ENCODE results near the gene MYO9A.

The MYO9A gene

DNA sequence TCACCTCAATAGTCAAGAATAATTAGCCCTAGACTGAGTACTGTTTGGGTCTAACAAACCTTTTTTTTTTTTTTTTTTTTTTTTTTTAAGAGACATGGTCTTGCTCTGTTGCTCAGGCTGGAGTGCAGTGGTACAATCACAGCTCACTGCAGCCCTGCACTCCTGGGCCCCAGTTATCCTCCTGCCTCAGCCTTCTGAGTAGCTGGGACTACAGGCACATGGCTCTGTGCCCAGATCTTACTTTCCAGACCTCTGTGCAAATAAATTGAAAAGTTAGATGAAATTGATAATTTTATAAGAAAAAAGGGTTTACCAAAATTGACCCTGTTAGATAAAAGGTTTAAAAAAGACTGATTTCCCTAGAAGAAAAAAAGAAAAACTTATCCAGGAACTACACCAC, 228.6 kb downstream of the MYO9A start:
- H3K79me2 ChIP-seq (ENCODE audit: control insufficient read depth, insufficient read depth, low read length), result no peaks in the 10 kb centered on the region
- H3K4me1 ChIP-seq (ENCODE audit: control insufficient read depth, low read depth, low read length), result no peaks in the 10 kb centered on the region
- H2BK120ac ChIP-seq (ENCODE audit: low read depth, low read length), result no peak overlapping the region
- H3K4ac ChIP-seq (ENCODE audit: low read depth, low read length), result no peak overlapping the region
- no peak overlapping the region for H2AK5ac ChIP-seq (ENCODE audit: low read length)
- no peaks in the 10 kb centered on the region for H3K36me3 ChIP-seq (ENCODE audit: control insufficient read depth, insufficient read depth, low read length)
- no peak overlapping the region for H2BK5ac ChIP-seq (ENCODE audit: low read length)
- no peak overlapping the region for H3K4me3 ChIP-seq (ENCODE audit: low read length)
- H3K9ac ChIP-seq (ENCODE audit: low read length), result no peak overlapping the region
- H3K4me2 ChIP-seq (ENCODE audit: low read length), result no peak overlapping the region
- H2BK15ac ChIP-seq (replicated peaks; ENCODE audit: low read depth), result no peak overlapping the region
- H4K5ac ChIP-seq (ENCODE audit: low read length), result no peak overlapping the region
- no peak overlapping the region for H4K8ac ChIP-seq (ENCODE audit: low read depth, low read length)
- H3K23ac ChIP-seq (ENCODE audit: low read length), result no peak overlapping the region
- no peak overlapping the region for H3K27ac ChIP-seq (ENCODE audit: low read depth, low read length)
- no peaks in the 10 kb centered on the region for H3K27me3 ChIP-seq (ENCODE audit: insufficient read depth, low read length, poor library complexity)
- no peaks in the 10 kb centered on the region for H3K79me1 ChIP-seq (ENCODE audit: low read length)
- H3K18ac ChIP-seq (ENCODE audit: low read length), result no peak overlapping the region
- DNase-seq, result no peak
- no peak overlapping the region for H3K56ac ChIP-seq (ENCODE audit: low read length)

DNA sequence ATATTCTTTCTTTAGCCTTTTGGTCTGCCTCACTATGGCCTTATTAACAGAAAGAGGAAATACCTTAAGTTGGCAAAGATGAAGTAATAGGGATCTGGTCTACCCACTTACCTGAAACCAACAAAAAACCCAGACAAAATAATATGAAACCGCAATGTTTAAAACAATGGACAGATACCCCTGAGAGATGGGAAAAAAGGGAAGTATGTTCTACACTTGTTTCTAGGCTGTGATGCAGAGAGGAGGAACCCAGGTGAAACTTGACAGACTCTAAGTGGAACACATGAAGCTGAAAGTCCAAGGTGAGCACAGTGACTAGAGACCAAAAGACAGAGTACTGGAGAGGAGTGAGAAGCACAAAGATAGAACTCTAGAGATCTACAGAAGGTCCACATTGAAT, 229.2 kb downstream of the MYO9A start:
- no peak overlapping the region for H3K4ac ChIP-seq (ENCODE audit: low read depth, low read length)
- no peak overlapping the region for H3K23ac ChIP-seq (ENCODE audit: low read length)
- no peaks in the 10 kb centered on the region for H3K36me3 ChIP-seq (ENCODE audit: control insufficient read depth, insufficient read depth, low read length)
- H2BK15ac ChIP-seq (replicated peaks; ENCODE audit: low read depth), result no peak overlapping the region
- H3K9ac ChIP-seq (ENCODE audit: low read length), result no peak overlapping the region
- no peak overlapping the region for H4K5ac ChIP-seq (ENCODE audit: low read length)
- no peak overlapping the region for H4K8ac ChIP-seq (ENCODE audit: low read depth, low read length)
- no peak for DNase-seq
- no peak overlapping the region for H3K4me3 ChIP-seq (ENCODE audit: low read length)
- no peaks in the 10 kb centered on the region for H3K27me3 ChIP-seq (ENCODE audit: insufficient read depth, low read length, poor library complexity)
- no peak overlapping the region for H2BK5ac ChIP-seq (ENCODE audit: low read length)
- no peaks in the 10 kb centered on the region for H3K79me1 ChIP-seq (ENCODE audit: low read length)
- H3K56ac ChIP-seq (ENCODE audit: low read length), result no peak overlapping the region
- H3K4me1 ChIP-seq (ENCODE audit: control insufficient read depth, low read depth, low read length), result no peaks in the 10 kb centered on the region
- H2BK120ac ChIP-seq (ENCODE audit: low read depth, low read length), result no peak overlapping the region
- H3K79me2 ChIP-seq (ENCODE audit: control insufficient read depth, insufficient read depth, low read length), result no peaks in the 10 kb centered on the region
- no peak overlapping the region for H3K4me2 ChIP-seq (ENCODE audit: low read length)
- H3K18ac ChIP-seq (ENCODE audit: low read length), result no peak overlapping the region
- H3K27ac ChIP-seq (ENCODE audit: low read depth, low read length), result no peak overlapping the region
- H2AK5ac ChIP-seq (ENCODE audit: low read length), result no peak overlapping the region
- WGBS (ENCODE audit: extremely low coverage, insufficient coverage, low lambda C conversion rate), result no CpG with 5 or more reads among the region's 1 CpG

DNA sequence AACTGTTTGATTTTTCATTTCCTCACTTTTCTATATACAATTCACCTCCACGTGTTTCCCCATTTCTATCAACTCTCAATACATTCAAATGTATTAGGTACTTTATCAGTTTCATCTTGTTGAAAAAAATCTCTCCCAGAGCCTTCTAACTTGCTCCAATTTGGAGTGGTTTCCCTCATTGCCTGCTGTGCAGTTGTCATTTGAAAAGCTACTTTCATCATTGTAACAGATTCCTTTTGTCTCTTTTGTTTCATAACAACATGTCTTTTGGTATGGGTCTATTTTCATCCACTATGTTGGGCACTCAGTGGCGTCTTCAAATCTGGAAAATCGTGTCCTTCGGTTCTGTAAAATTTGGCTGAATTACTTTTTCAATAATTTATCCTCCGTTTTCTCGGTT, 232.6 kb downstream of the MYO9A start:
- Histone ChIP-seq H3K4me3 (ENCODE audit: low read length) (no peak overlapping the region), H3K4me2 (ENCODE audit: low read length) (no peak overlapping the region), H4K5ac (ENCODE audit: low read length) (no peak overlapping the region), H3K27me3 (ENCODE audit: insufficient read depth, low read length, poor library complexity) (no peaks in the 10 kb centered on the region), H3K23ac (ENCODE audit: low read length) (no peak overlapping the region), H2BK15ac (replicated peaks; ENCODE audit: low read depth) (no peak overlapping the region), H3K79me2 (ENCODE audit: control insufficient read depth, insufficient read depth, low read length) (no peaks in the 10 kb centered on the region), H3K36me3 (ENCODE audit: control insufficient read depth, insufficient read depth, low read length) (no peaks in the 10 kb centered on the region), H3K4me1 (ENCODE audit: control insufficient read depth, low read depth, low read length) (no peaks in the 10 kb centered on the region), H2AK5ac (ENCODE audit: low read length) (no peak overlapping the region), H3K79me1 (ENCODE audit: low read length) (no peaks in the 10 kb centered on the region), H3K9ac (ENCODE audit: low read length) (no peak overlapping the region), H3K56ac (ENCODE audit: low read length) (no peak overlapping the region), H4K8ac (ENCODE audit: low read depth, low read length) (no peak overlapping the region), H2BK5ac (ENCODE audit: low read length) (no peak overlapping the region), H2BK120ac (ENCODE audit: low read depth, low read length) (no peak overlapping the region), H3K4ac (ENCODE audit: low read depth, low read length) (no peak overlapping the region), H3K27ac (ENCODE audit: low read depth, low read length) (no peak overlapping the region), H3K18ac (ENCODE audit: low read length) (no peak overlapping the region)
- DNase-seq, result no peak
- WGBS (ENCODE audit: extremely low coverage, insufficient coverage, low lambda C conversion rate), result 100% methylated on average over 1 of the region's 6 CpGs

DNA sequence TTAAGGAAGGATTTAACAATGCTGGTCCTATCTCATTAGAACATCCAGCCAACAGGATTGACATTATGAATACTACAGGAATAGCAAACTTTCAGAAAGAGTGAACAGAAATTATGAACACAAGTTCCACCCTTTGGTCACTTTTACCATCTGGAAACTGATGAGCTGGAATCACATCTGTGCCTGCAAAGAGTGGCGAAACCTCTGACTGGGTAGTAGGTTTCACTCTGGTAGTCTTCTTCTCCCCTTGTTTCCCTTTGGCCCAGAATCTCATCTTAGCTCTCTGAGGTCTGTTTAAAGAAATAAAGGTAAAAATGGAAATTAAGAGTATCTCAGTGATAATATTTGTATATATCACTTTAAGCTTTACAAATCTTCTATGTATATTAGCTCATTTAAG, 234.5 kb downstream of the MYO9A start:
- no peak overlapping the region for H3K9ac ChIP-seq (ENCODE audit: low read length)
- no peak overlapping the region for H3K4me2 ChIP-seq (ENCODE audit: low read length)
- H3K4me1 ChIP-seq (ENCODE audit: control insufficient read depth, low read depth, low read length), result no peaks in the 10 kb centered on the region
- H2BK5ac ChIP-seq (ENCODE audit: low read length), result no peak overlapping the region
- no peak overlapping the region for H2AK5ac ChIP-seq (ENCODE audit: low read length)
- no peak overlapping the region for H4K5ac ChIP-seq (ENCODE audit: low read length)
- H2BK15ac ChIP-seq (replicated peaks; ENCODE audit: low read depth), result no peak overlapping the region
- H3K36me3 ChIP-seq (ENCODE audit: control insufficient read depth, insufficient read depth, low read length), result no peaks in the 10 kb centered on the region
- H3K56ac ChIP-seq (ENCODE audit: low read length), result no peak overlapping the region
- no peak overlapping the region for H3K4ac ChIP-seq (ENCODE audit: low read depth, low read length)
- H3K23ac ChIP-seq (ENCODE audit: low read length), result no peak overlapping the region
- no peak for DNase-seq
- WGBS (ENCODE audit: extremely low coverage, insufficient coverage, low lambda C conversion rate), result no CpG with 5 or more reads among the region's 1 CpG
- H3K27me3 ChIP-seq (ENCODE audit: insufficient read depth, low read length, poor library complexity), result no peaks in the 10 kb centered on the region
- H3K79me2 ChIP-seq (ENCODE audit: control insufficient read depth, insufficient read depth, low read length), result no peaks in the 10 kb centered on the region
- no peak overlapping the region for H3K18ac ChIP-seq (ENCODE audit: low read length)
- no peak overlapping the region for H3K27ac ChIP-seq (ENCODE audit: low read depth, low read length)
- H2BK120ac ChIP-seq (ENCODE audit: low read depth, low read length), result no peak overlapping the region
- H4K8ac ChIP-seq (ENCODE audit: low read depth, low read length), result no peak overlapping the region
- no peaks in the 10 kb centered on the region for H3K79me1 ChIP-seq (ENCODE audit: low read length)
- H3K4me3 ChIP-seq (ENCODE audit: low read length), result no peak overlapping the region

DNA sequence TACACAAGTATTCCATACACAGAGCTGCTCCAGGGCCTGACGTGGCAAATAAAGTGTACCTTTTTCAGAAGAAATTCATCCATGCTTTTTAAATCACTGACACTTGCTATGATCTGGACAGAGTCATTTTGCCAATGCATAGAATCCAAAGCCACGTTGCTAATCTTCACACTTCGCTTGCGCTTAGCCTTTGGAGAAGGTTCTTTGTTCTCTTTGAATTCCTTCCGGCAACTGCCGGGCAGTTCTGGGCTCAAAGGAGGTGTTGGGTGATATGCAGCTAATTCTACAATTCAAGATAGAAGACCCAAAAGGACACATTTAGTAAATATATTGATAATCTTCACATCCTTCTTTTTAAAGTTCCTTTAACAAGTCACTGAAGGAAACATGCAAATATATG, 237.7 kb downstream of the MYO9A start:
- H2BK5ac ChIP-seq (ENCODE audit: low read length), result no peak overlapping the region
- no peak overlapping the region for H3K18ac ChIP-seq (ENCODE audit: low read length)
- H3K9ac ChIP-seq (ENCODE audit: low read length), result no peak overlapping the region
- H2BK120ac ChIP-seq (ENCODE audit: low read depth, low read length), result no peak overlapping the region
- H2BK15ac ChIP-seq (replicated peaks; ENCODE audit: low read depth), result no peak overlapping the region
- no peaks in the 10 kb centered on the region for H3K79me2 ChIP-seq (ENCODE audit: control insufficient read depth, insufficient read depth, low read length)
- no peak overlapping the region for H2AK5ac ChIP-seq (ENCODE audit: low read length)
- no peak overlapping the region for H3K56ac ChIP-seq (ENCODE audit: low read length)
- peak; percentile 13 for DNase-seq
- no CpG with 5 or more reads among the region's 6 CpGs for WGBS (ENCODE audit: extremely low coverage, insufficient coverage, low lambda C conversion rate)
- H3K4ac ChIP-seq (ENCODE audit: low read depth, low read length), result no peak overlapping the region
- no peaks in the 10 kb centered on the region for H3K4me1 ChIP-seq (ENCODE audit: control insufficient read depth, low read depth, low read length)
- no peaks in the 10 kb centered on the region for H3K79me1 ChIP-seq (ENCODE audit: low read length)
- H3K23ac ChIP-seq (ENCODE audit: low read length), result no peak overlapping the region
- H4K8ac ChIP-seq (ENCODE audit: low read depth, low read length), result no peak overlapping the region
- no peak overlapping the region for H3K27ac ChIP-seq (ENCODE audit: low read depth, low read length)
- no peaks in the 10 kb centered on the region for H3K36me3 ChIP-seq (ENCODE audit: control insufficient read depth, insufficient read depth, low read length)
- no peaks in the 10 kb centered on the region for H3K27me3 ChIP-seq (ENCODE audit: insufficient read depth, low read length, poor library complexity)
- H3K4me2 ChIP-seq (ENCODE audit: low read length), result no peak overlapping the region
- no peak overlapping the region for H4K5ac ChIP-seq (ENCODE audit: low read length)
- no peak overlapping the region for H3K4me3 ChIP-seq (ENCODE audit: low read length)

DNA sequence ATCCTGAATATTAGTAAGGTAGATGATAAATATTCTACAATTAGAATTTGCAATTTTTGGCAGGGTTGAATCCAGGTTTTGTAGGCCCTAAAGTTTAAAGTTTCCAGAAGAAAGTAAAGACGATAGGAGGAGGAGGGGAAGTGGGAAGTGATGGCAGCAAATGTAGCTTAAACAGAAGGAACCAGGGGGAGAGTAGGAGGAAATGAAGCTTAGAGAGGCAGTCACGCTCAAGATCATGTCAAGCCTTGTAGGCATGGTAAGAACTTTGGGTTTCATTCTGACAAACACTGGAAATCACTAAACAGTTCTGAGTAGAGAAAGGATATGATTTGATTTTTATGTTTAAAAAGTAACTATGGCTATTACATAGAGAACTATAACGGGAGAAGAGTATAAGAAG, 243.7 kb downstream of the MYO9A start:
- 100% methylated on average over 1 of the region's 3 CpGs for WGBS (ENCODE audit: extremely low coverage, insufficient coverage, low lambda C conversion rate)
- no peaks in the 10 kb centered on the region for H3K79me2 ChIP-seq (ENCODE audit: control insufficient read depth, insufficient read depth, low read length)

More for the DNA sequence above, 243.7 kb downstream of the MYO9A start:
- Histone ChIP-seq H3K56ac (ENCODE audit: low read length) (no peak overlapping the region), H3K36me3 (ENCODE audit: control insufficient read depth, insufficient read depth, low read length) (no peaks in the 10 kb centered on the region), H4K5ac (ENCODE audit: low read length) (no peak overlapping the region), H3K79me1 (ENCODE audit: low read length) (no peaks in the 10 kb centered on the region), H3K9ac (ENCODE audit: low read length) (no peak overlapping the region), H2AK5ac (ENCODE audit: low read length) (no peak overlapping the region), H3K4me3 (ENCODE audit: low read length) (no peak overlapping the region), H2BK5ac (ENCODE audit: low read length) (no peak overlapping the region), H3K23ac (ENCODE audit: low read length) (no peak overlapping the region), H3K4me2 (ENCODE audit: low read length) (no peak overlapping the region), H3K4me1 (ENCODE audit: control insufficient read depth, low read depth, low read length) (no peaks in the 10 kb centered on the region), H3K27me3 (ENCODE audit: insufficient read depth, low read length, poor library complexity) (no peaks in the 10 kb centered on the region), H4K8ac (ENCODE audit: low read depth, low read length) (no peak overlapping the region), H2BK120ac (ENCODE audit: low read depth, low read length) (no peak overlapping the region), H3K18ac (ENCODE audit: low read length) (no peak overlapping the region), H3K27ac (ENCODE audit: low read depth, low read length) (no peak overlapping the region), H3K4ac (ENCODE audit: low read depth, low read length) (no peak overlapping the region), H2BK15ac (replicated peaks; ENCODE audit: low read depth) (no peak overlapping the region)
- DNase-seq, result no peak

Data from mesendoderm (in vitro differentiated cells).